Erythroblast (primary cell): ENCODE data around the gene SGK1.

Experiments
- DNase-seq, 2 experiments: peaks; one replicate each; lab custom pipeline; 2025; lab: John Stamatoyannopoulos, UW
- GATA1 ChIP-seq: IDR thresholded peaks from 2 replicates; pipeline ENCODE4 v1.6.1; 2011; ENCODE audit warnings: low read depth, mild to moderate bottlenecking, control low read depth, low read length, moderate library complexity
- POLR2A ChIP-seq: IDR thresholded peaks from 2 replicates; pipeline ENCODE4 v1.6.1; 2011; ENCODE audit warnings: mild to moderate bottlenecking, low read length

The SGK1 gene

GRCh38 chr6:134132494-134133141 is 185.3 kb downstream of the SGK1 start:
- DNase-seq, result no peak
- TF ChIP-seq POLR2A (no peak), GATA1 (no peak)

DNA sequence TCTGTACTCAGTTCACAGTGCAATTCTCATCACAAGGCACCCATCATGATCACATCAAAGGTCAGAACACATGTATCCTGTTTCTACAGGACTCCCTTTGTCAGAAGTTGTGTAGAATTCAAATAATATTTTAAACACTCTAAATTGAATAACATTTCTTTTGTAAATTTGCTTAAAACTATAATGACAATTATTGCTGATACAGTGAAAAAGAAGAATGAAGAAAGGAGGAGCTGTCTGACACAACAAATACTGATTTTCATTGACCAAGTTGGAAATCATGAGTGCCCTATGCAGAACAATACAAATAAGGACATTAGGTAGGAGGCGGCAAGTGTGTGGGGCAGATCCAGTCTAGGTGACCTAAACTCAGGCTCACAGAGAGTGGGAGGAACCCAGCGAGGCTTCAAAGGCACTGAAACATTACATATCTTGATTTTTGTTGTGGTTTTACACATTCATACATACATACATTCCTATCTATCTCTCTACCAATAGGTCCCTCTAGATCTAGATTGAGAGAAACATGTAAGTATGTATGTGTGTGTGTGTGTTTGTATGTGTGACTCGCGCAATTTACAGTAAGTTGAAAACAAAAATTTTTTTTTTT is 186.3 kb downstream of the SGK1 start:
- TF ChIP-seq POLR2A (no peak), GATA1 (no peak)
- no peak for DNase-seq

GRCh38 chr6:134128146-134128545 is 189.8 kb downstream of the SGK1 start:
- no peak for TF ChIP-seq POLR2A
- no peak for TF ChIP-seq GATA1
- no peak for DNase-seq

DNA sequence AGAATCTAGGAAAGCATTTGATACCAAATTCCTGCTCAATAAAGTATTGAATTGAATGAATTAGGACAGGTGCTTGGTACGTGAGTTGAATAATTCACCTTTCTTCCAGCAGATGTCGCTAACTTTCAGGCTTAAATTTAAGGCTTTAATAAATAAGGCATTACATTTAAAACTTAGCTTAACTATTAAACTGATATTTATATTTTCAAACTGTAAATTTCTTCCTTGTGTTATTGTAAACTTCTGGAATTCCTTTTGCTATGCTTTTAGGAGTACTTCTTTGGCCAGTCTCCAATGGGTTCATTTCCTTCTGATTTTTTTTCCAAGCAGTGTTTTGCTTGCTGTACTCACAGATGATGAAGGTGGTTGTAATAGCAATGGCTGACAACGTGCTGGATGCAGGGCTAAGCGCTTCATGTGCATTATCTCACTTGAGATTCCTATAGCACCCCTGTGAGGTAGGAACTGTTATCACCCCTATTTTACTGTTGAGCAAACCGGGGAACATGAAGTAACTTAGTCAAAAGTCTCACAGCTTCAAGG is 194.2 kb downstream of the SGK1 start:
- peak; percentile 75 to 86 for DNase-seq
- TF ChIP-seq POLR2A (no peak), GATA1 (no peak)

- no peak for DNase-seq
- TF ChIP-seq POLR2A, result no peak
- no peak for TF ChIP-seq GATA1
These were observed 195.1 kb downstream of the SGK1 start for GRCh38 chr6:134122775-134123174.

DNA sequence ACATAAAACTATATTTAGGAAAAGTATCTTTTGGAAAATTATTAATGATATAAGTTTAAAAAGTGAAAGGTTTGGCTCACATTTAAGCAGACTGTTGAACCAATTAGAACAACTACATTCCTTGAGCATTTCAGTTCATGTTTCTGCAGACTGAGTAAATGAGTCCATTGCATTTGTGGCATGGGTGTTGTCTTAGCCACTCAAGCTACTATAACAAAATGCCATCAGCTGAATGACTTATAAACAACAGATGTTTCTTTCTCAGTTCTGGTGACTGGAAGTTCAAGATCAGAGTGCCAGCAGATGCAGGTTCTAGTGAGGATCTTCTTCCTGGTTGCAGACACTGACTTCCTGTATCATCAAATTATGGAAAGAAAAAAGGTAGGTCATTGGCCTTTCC is 198.4 kb downstream of the SGK1 start:
- no peak for DNase-seq
- TF ChIP-seq GATA1, result no peak
- no peak for TF ChIP-seq POLR2A
